Endothelial cell of hepatic sinusoid (primary cell): ENCODE results near the gene OLFM3.

ENCODE experiments used
- in situ Hi-C: cut with HindIII; loops from 2 replicates; pipeline ENCODE4 v1.10.0; 2017; ENCODE audit warnings: low sequenced_read_pairs

OLFM3 gene

GRCh38 chr1:101953623-101954022 lies 43.1 kb downstream of the OLFM3 start:
- in situ Hi-C loops = no loop called here

- in situ Hi-C loops = no loop called here
These were observed 50.8 kb downstream of the OLFM3 start for GRCh38 chr1:101945884-101946283.

GRCh38 chr1:101943237-101943636 lies 53.5 kb downstream of the OLFM3 start:
- in situ Hi-C loops = no loop called here

GRCh38 chr1:101942516-101943193 lies 54.1 kb downstream of the OLFM3 start:
- in situ Hi-C loops = no loop called here

GRCh38 chr1:101938681-101939080 lies 58.0 kb downstream of the OLFM3 start:
- in situ Hi-C loops = no loop called here

GRCh38 chr1:101929343-101929742 lies 67.4 kb downstream of the OLFM3 start:
- in situ Hi-C loops = no loop called here

GRCh38 chr1:101928829-101929228 lies 67.9 kb downstream of the OLFM3 start:
- in situ Hi-C loops = no loop called here

GRCh38 chr1:101924700-101925099 lies 72.0 kb downstream of the OLFM3 start:
- in situ Hi-C loops = no loop called here

GRCh38 chr1:101920577-101920976 lies 76.1 kb downstream of the OLFM3 start:
- in situ Hi-C loops = no loop called here

GRCh38 chr1:101918277-101918676 lies 78.4 kb downstream of the OLFM3 start:
- in situ Hi-C loops = no loop called here

- in situ Hi-C loops = no loop called here
These were observed 81.1 kb downstream of the OLFM3 start for GRCh38 chr1:101915597-101915996.

- in situ Hi-C loops = no loop called here
These were observed 82.1 kb downstream of the OLFM3 start for GRCh38 chr1:101914473-101915242.

- in situ Hi-C loops = no loop called here
These were observed 84.8 kb downstream of the OLFM3 start for GRCh38 chr1:101911894-101912293.

GRCh38 chr1:101908980-101909379 lies 87.7 kb downstream of the OLFM3 start:
- in situ Hi-C loops = no loop called here

- in situ Hi-C loops = no loop called here
These were observed 89.5 kb downstream of the OLFM3 start for GRCh38 chr1:101907264-101907663.

GRCh38 chr1:101905283-101905835 lies 91.4 kb downstream of the OLFM3 start:
- in situ Hi-C loops = no loop called here

- in situ Hi-C loops = no loop called here
These were observed 94.5 kb downstream of the OLFM3 start for GRCh38 chr1:101902199-101902598.

- in situ Hi-C loops = no loop called here
These were observed 98.6 kb downstream of the OLFM3 start for GRCh38 chr1:101898137-101898536.

GRCh38 chr1:101884621-101885020 lies 112.1 kb downstream of the OLFM3 start:
- in situ Hi-C loops = no loop called here

GRCh38 chr1:101875891-101876290 lies 120.8 kb downstream of the OLFM3 start:
- in situ Hi-C loops = no loop called here

GRCh38 chr1:101873672-101874071 lies 123.1 kb downstream of the OLFM3 start:
- in situ Hi-C loops = no loop called here

- in situ Hi-C loops = no loop called here
These were observed 136.8 kb downstream of the OLFM3 start for GRCh38 chr1:101859941-101860340.
